BLaER1 treated with 17β-estradiol and CSF1 and Interleukin-3, amounts not matched to agents 10 nM and 100 nM (cell line): ENCODE results near the gene GTPBP3.

Source experiments
- H3K27ac ChIP-seq, 11 experiments: shearing (Covaris generic); formaldehyde crosslinking; 2 replicates each; pipeline ENCODE4 v1.8.1; 2022
- H3K27me3 ChIP-seq, 11 experiments: shearing (Covaris generic); formaldehyde crosslinking; 2 replicates each; pipeline ENCODE4 v1.8.1; 2022
- H3K36me3 ChIP-seq, 11 experiments: shearing (Covaris generic); formaldehyde crosslinking; 2 replicates each; pipeline ENCODE4 v1.8.1; 2022
- H3K4me1 ChIP-seq, 10 experiments: shearing (Covaris generic); formaldehyde crosslinking; 2 replicates each; pipeline ENCODE4 v1.8.1; 2022
- H3K4me2 ChIP-seq, 11 experiments: shearing (Covaris generic); formaldehyde crosslinking; 2 replicates each; pipeline ENCODE4 v1.8.1; 2022
- H3K4me3 ChIP-seq, 10 experiments: shearing (Covaris generic); formaldehyde crosslinking; 2 replicates each; pipeline ENCODE4 v1.8.1; 2022
- H3K9ac ChIP-seq, 11 experiments: shearing (Covaris generic); formaldehyde crosslinking; 2 replicates each; pipeline ENCODE4 v1.8.1; 2022
- H3K9me3 ChIP-seq, 11 experiments: shearing (Covaris generic); formaldehyde crosslinking; replicated peaks in 1 of 11; 2 replicates each; pipeline ENCODE4 v1.8.1; 2022
- H4K20me1 ChIP-seq, 11 experiments: shearing (Covaris generic); formaldehyde crosslinking; 2 replicates each; pipeline ENCODE4 v1.8.1; 2022
- Cebpa-rat ChIP-seq, 11 experiments: shearing (Covaris generic); IDR thresholded peaks; 2 replicates each; pipeline ENCODE4 v1.8.1; 2022

Gene GTPBP3

GRCh38 chr19:17389288-17389687 lies 51.9 kb downstream of the GTPBP3 start:
- H3K4me3 ChIP-seq = no peak overlapping the region
- H3K4me2 ChIP-seq = no peak overlapping the region
- H3K27me3 ChIP-seq = peaks cover 10 to 21% (median 15%) of the 10 kb centered on the region in 11 experiments; a peak in 20 of 22 replicates
- H3K36me3 ChIP-seq = peaks cover 0 to 6% (median 0%) of the 10 kb centered on the region in 11 experiments; a peak in 4 of 22 replicates
- TF ChIP-seq Cebpa-rat (IDR thresholded peaks at IDR 0.05) = no peak
- no peak overlapping the region for H3K9ac ChIP-seq
- no peak overlapping the region for H3K27ac ChIP-seq
- 0 out of 22 replicates have a peak, but pooled peaks cover 0 to 6% (median 0%) of the 10 kb centered on the region in 11 experiments for H4K20me1 ChIP-seq
- peaks cover 0 to 11% (median 6%) of the 10 kb centered on the region in 11 experiments; a peak in 9 of 22 replicates for H3K9me3 ChIP-seq
- H3K4me1 ChIP-seq = peaks cover 28 to 59% (median 39%) of the 10 kb centered on the region in 10 experiments

- Histone ChIP-seq H3K9me3 (peaks cover 0 to 11% (median 6%) of the 10 kb centered on the region in 11 experiments; a peak in 9 of 22 replicates), H3K27ac (peak overlapping the region in 3 of 11 experiments; percentile 27 to 40 (median 31); a peak in 5 of 22 replicates), H3K4me2 (peak overlapping the region; percentile 96 to 100 (median 99)), H3K4me3 (peak overlapping the region; percentile 56 to 75 (median 65)), H3K4me1 (peaks cover 36 to 59% (median 46%) of the 10 kb centered on the region in 10 experiments), H3K9ac (peak overlapping the region; percentile 48 to 76 (median 71); a peak in 21 of 22 replicates), H3K27me3 (peaks cover 10 to 21% (median 15%) of the 10 kb centered on the region in 11 experiments; a peak in 20 of 22 replicates), H4K20me1 (0 out of 22 replicates have a peak, but pooled peaks cover 0 to 7% (median 0%) of the 10 kb centered on the region in 11 experiments), H3K36me3 (peaks cover 0 to 7% (median 0%) of the 10 kb centered on the region in 11 experiments; a peak in 4 of 22 replicates)
- no peak for TF ChIP-seq Cebpa-rat (IDR thresholded peaks at IDR 0.05)
Measured at GRCh38 chr19:17389957-17390664, 52.8 kb downstream of the GTPBP3 start.

GRCh38 chr19:17390665-17391370 lies 53.5 kb downstream of the GTPBP3 start:
- H3K4me1 ChIP-seq = peaks cover 37 to 59% (median 46%) of the 10 kb centered on the region in 10 experiments
- peaks cover 10 to 21% (median 15%) of the 10 kb centered on the region in 11 experiments; a peak in 20 of 22 replicates for H3K27me3 ChIP-seq
- TF ChIP-seq Cebpa-rat (IDR thresholded peaks at IDR 0.05) = no peak
- H3K36me3 ChIP-seq = peaks cover 0 to 7% (median 0%) of the 10 kb centered on the region in 11 experiments; a peak in 4 of 22 replicates
- peak overlapping the region in 3 of 11 experiments; percentile 27 to 40 (median 31); a peak in 5 of 22 replicates for H3K27ac ChIP-seq
- peaks cover 0 to 11% (median 6%) of the 10 kb centered on the region in 11 experiments; a peak in 9 of 22 replicates for H3K9me3 ChIP-seq
- H3K9ac ChIP-seq = peak overlapping the region; percentile 48 to 76 (median 71); a peak in 21 of 22 replicates
- 0 out of 22 replicates have a peak, but pooled peaks cover 0 to 7% (median 0%) of the 10 kb centered on the region in 11 experiments for H4K20me1 ChIP-seq
- peak overlapping the region; percentile 96 to 100 (median 99) for H3K4me2 ChIP-seq
- peak overlapping the region; percentile 56 to 75 (median 65) for H3K4me3 ChIP-seq

- TF ChIP-seq Cebpa-rat (IDR thresholded peaks at IDR 0.05) = no peak
- peak overlapping the region in 7 of 11 experiments; percentile 16 to 51 (median 41); a peak in 11 of 22 replicates for H3K27ac ChIP-seq
- peak overlapping the region; percentile 9 to 67 (median 50); a peak in 17 of 22 replicates for H3K9ac ChIP-seq
Measured at GRCh38 chr19:17391371-17392151, 54.2 kb downstream of the GTPBP3 start.

More at GRCh38 chr19:17391371-17392151, 54.2 kb downstream of the GTPBP3 start:
- Histone ChIP-seq H4K20me1 (0 out of 22 replicates have a peak, but pooled peaks cover 0 to 7% (median 0%) of the 10 kb centered on the region in 11 experiments), H3K4me1 (peaks cover 36 to 55% (median 44%) of the 10 kb centered on the region in 10 experiments), H3K9me3 (peaks cover 0 to 11% (median 6%) of the 10 kb centered on the region in 11 experiments; a peak in 9 of 22 replicates), H3K36me3 (peaks cover 0 to 7% (median 0%) of the 10 kb centered on the region in 11 experiments; a peak in 4 of 22 replicates), H3K27me3 (peaks cover 10 to 21% (median 15%) of the 10 kb centered on the region in 11 experiments; a peak in 20 of 22 replicates), H3K4me3 (peak overlapping the region; percentile 56 to 75 (median 65)), H3K4me2 (peak overlapping the region; percentile 96 to 100 (median 99))
